NCI-H1694 treated with DMSO at 0.1 percent for 48 hours (cell line): Measurements from ENCODE around the gene APBA2.

ENCODE experiments used
- DNase-seq: peaks from one replicate; lab custom pipeline; 2025; lab: John Stamatoyannopoulos, UW

The APBA2 gene

GRCh38 chr15:28957606-28958498 is 72.1 kb downstream of the APBA2 start:
- no peak for DNase-seq

- DNase-seq = no peak
Measured at GRCh38 chr15:28959326-28959725, 73.6 kb downstream of the APBA2 start.

- no peak for DNase-seq
Measured at GRCh38 chr15:28960979-28961378, 75.2 kb downstream of the APBA2 start.

GRCh38 chr15:28961391-28961790 is 75.6 kb downstream of the APBA2 start:
- no peak for DNase-seq

- no peak for DNase-seq
Measured at GRCh38 chr15:28962851-28963710, 77.3 kb downstream of the APBA2 start.

- no peak for DNase-seq
Measured at GRCh38 chr15:28963711-28964081, 77.9 kb downstream of the APBA2 start.

- no peak for DNase-seq
Measured at GRCh38 chr15:28964098-28964497, 78.3 kb downstream of the APBA2 start.

- no peak for DNase-seq
Measured at GRCh38 chr15:28967066-28967465, 81.3 kb downstream of the APBA2 start.

- no peak for DNase-seq
Measured at GRCh38 chr15:28967990-28968389, 82.2 kb downstream of the APBA2 start.

- DNase-seq = peak; percentile 24
Measured at GRCh38 chr15:28969511-28970085, 83.8 kb downstream of the APBA2 start.

- DNase-seq = no peak
Measured at GRCh38 chr15:28974142-28974541, 88.4 kb downstream of the APBA2 start.

GRCh38 chr15:28975766-28976179 is 90.0 kb downstream of the APBA2 start:
- peak; percentile 6 for DNase-seq

GRCh38 chr15:28977377-28978010 is 91.7 kb downstream of the APBA2 start:
- DNase-seq = no peak

- DNase-seq = no peak
Measured at GRCh38 chr15:28978011-28978378, 92.2 kb downstream of the APBA2 start.

- no peak for DNase-seq
Measured at GRCh38 chr15:28978661-28979060, 92.9 kb downstream of the APBA2 start.

GRCh38 chr15:28979208-28979841 is 93.6 kb downstream of the APBA2 start:
- no peak for DNase-seq

- no peak for DNase-seq
Measured at GRCh38 chr15:28980709-28981350, 95.1 kb downstream of the APBA2 start.

- DNase-seq = no peak
Measured at GRCh38 chr15:28981351-28981720, 95.6 kb downstream of the APBA2 start.

GRCh38 chr15:28981921-28982320 is 96.1 kb downstream of the APBA2 start:
- no peak for DNase-seq

GRCh38 chr15:28982886-28983285 is 97.1 kb downstream of the APBA2 start:
- DNase-seq = no peak
